ENCODE data around the gene SEPTIN1. TPM values are rescaled to one million over a fixed set of nuclear protein-coding genes. Genes with fewer than 3 reads are reported as not detected.
A peak's percentile ranks its signal among the peaks of the same experiment; 100 is the strongest.

The SEPTIN1 gene
- total RNA-seq, 4 donors from 2014 or later = 0.65 TPM; not detected in 3

DNA sequence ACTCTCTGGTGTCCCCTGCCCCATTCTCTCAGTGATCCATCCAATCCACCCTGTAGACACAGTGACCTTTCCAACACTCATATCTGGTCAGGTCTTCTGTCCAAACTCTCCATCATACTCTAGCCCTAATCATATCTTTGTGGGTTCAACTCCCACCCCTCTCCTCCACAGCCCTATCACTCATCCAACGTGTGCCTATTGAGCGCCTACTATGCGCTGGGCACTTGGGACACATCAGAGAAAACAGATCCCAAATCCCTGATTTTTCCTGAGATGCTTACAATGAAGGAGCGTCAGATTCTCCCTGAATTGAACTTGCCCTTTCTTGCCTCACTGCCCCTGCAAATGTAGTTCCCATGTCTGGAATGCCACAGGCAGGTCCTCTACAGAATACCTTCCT is 45.7 kb upstream of the SEPTIN1 start:
- in situ Hi-C loops (cut with MboI; ENCODE audit: low sequenced_read_pairs in 4 of 4) = loop anchor here in 1 of 4 donors (25.0 kb wide), 1 partner anchor 209 kb away; no protein-coding TSS in a partner anchor
- DNase-seq = no peak
- Histone ChIP-seq H3K4me3 (no peak overlapping the region), H3K4me1 (peaks cover 12 to 13% of the 10 kb centered on the region in 2 donors), H3K36me3 (peaks cover 0 to 24% of the 10 kb centered on the region in 2 donors), H3K27me3 (no peaks in the 10 kb centered on the region), H3K9me3 (no peaks in the 10 kb centered on the region), H3K27ac (no peak overlapping the region)
- intact Hi-C loops (cut with DNase I; ENCODE audit: low total_unique reads) = no loop called here
- no peak for ATAC-seq
- no peak for TF ChIP-seq POLR2A (IDR thresholded peaks at IDR 0.05)
- TF ChIP-seq, protein P1, sequence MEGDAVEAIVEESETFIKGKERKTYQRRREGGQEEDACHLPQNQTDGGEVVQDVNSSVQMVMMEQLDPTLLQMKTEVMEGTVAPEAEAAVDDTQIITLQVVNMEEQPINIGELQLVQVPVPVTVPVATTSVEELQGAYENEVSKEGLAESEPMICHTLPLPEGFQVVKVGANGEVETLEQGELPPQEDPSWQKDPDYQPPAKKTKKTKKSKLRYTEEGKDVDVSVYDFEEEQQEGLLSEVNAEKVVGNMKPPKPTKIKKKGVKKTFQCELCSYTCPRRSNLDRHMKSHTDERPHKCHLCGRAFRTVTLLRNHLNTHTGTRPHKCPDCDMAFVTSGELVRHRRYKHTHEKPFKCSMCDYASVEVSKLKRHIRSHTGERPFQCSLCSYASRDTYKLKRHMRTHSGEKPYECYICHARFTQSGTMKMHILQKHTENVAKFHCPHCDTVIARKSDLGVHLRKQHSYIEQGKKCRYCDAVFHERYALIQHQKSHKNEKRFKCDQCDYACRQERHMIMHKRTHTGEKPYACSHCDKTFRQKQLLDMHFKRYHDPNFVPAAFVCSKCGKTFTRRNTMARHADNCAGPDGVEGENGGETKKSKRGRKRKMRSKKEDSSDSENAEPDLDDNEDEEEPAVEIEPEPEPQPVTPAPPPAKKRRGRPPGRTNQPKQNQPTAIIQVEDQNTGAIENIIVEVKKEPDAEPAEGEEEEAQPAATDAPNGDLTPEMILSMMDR (IDR thresholded peaks at IDR 0.05 in 4 of 5, conservative IDR thresholded peaks at IDR 0.05 in 1 of 5) = no peak

DNA sequence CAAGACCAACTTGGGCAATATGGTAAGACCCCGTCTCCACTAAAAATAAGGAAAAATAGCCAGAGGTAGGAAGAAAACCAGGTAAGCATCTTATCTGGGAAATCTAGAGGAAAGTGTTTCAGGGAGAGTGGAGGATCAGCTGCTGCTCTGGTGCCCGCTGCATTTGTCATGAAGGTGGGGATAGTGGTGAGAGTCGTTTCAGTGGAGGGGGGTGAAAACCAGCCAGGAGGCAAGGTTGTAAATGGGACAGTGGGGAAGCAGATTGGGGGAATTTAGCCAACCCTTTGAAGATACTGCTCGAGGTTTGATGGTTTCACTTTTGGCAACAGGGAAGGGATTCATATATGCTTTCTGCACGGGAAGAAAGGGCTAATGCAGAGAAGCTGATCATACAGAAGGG is 38.6 kb upstream of the SEPTIN1 start:
- Histone ChIP-seq H3K4me1 (peaks cover 6 to 8% of the 10 kb centered on the region in 2 donors), H3K4me3 (no peak overlapping the region), H3K27me3 (no peaks in the 10 kb centered on the region), H3K9me3 (no peaks in the 10 kb centered on the region), H3K36me3 (peaks cover 0 to 32% of the 10 kb centered on the region in 2 donors), H3K27ac (no peak overlapping the region)
- TF ChIP-seq, protein P1 (IDR thresholded peaks at IDR 0.05 in 4 of 5, conservative IDR thresholded peaks at IDR 0.05 in 1 of 5) = no peak
- TF ChIP-seq POLR2A (IDR thresholded peaks at IDR 0.05) = no peak
- ATAC-seq (no peak), DNase-seq (no peak)
- in situ Hi-C loops (cut with MboI; ENCODE audit: low sequenced_read_pairs in 4 of 4) (loop anchor here in 2 of 4 donors (25.0 kb wide), 2 partner anchors 309 to 359 kb away; partner anchors contain the start of genes ALDOA (in 1 of the 2), GDPD3 (in 1 of the 2) and MAPK3 (in 1 of the 2)), intact Hi-C loops (cut with DNase I; ENCODE audit: low total_unique reads) (no loop called here)

DNA sequence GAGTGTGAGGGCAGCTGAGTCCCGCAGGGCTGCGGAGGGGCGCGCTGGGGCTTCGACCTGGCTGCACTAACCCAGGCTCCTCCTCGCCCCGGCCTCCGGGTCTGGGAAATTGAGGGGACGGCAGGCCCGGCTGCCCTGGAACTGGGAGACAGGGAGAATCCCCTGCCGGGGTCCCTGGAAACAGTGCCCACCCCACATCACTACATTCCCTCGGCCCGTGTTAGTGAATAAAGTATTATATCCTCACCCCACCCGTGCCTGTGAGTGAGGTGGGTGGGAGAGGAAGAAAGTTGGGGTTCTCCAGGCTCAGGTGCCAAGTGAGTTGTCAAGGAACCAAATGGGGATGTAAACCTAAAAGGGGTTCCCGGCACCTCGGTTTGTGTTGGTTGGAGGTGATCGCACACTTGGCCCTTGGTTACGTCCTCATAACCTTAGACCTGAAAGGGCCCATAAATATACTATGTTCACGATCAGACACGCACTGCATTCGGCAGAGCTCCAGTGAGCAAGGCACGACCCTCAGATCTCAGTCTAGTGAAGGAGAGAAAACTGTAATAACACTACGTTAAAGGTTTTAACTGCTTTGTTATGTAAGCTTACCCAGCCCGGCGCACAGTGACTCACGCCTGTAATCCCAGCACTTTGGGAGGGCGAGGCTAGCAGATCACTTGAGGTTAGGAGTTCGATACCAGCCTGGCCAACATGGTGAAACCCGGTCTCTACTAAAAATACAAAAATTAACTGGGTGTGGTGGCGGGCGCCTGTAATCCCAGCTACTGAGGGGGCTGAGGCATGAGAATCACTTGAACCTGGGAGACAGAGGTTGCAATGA is 36.2 kb upstream of the SEPTIN1 start:
- in situ Hi-C loops (cut with MboI; ENCODE audit: low sequenced_read_pairs in 4 of 4) = loop anchor here in 2 of 4 donors (25.0 kb wide), 2 partner anchors 306 to 356 kb away; partner anchors contain the start of genes ALDOA (in 1 of the 2), GDPD3 (in 1 of the 2) and MAPK3 (in 1 of the 2)
- Histone ChIP-seq H3K4me3 (peak overlapping the region; percentile 60 to 77 (median 66)), H3K9me3 (no peaks in the 10 kb centered on the region), H3K27me3 (no peaks in the 10 kb centered on the region), H3K36me3 (peaks cover 0 to 23% of the 10 kb centered on the region in 2 donors), H3K27ac (peak overlapping the region; percentile 93 to 99 (median 96)), H3K4me1 (peaks cover 8 to 14% of the 10 kb centered on the region in 2 donors)
- no peak for TF ChIP-seq POLR2A (IDR thresholded peaks at IDR 0.05)
- TF ChIP-seq, protein P1 (IDR thresholded peaks at IDR 0.05 in 4 of 5, conservative IDR thresholded peaks at IDR 0.05 in 1 of 5) = no peak
- ATAC-seq = no peak
- intact Hi-C loops (cut with DNase I; ENCODE audit: low total_unique reads) = loop anchor here (10.0 kb wide), 1 partner anchor 354 kb away; the partner anchor contains the start of gene ALDOA
- DNase-seq = no peak

DNA sequence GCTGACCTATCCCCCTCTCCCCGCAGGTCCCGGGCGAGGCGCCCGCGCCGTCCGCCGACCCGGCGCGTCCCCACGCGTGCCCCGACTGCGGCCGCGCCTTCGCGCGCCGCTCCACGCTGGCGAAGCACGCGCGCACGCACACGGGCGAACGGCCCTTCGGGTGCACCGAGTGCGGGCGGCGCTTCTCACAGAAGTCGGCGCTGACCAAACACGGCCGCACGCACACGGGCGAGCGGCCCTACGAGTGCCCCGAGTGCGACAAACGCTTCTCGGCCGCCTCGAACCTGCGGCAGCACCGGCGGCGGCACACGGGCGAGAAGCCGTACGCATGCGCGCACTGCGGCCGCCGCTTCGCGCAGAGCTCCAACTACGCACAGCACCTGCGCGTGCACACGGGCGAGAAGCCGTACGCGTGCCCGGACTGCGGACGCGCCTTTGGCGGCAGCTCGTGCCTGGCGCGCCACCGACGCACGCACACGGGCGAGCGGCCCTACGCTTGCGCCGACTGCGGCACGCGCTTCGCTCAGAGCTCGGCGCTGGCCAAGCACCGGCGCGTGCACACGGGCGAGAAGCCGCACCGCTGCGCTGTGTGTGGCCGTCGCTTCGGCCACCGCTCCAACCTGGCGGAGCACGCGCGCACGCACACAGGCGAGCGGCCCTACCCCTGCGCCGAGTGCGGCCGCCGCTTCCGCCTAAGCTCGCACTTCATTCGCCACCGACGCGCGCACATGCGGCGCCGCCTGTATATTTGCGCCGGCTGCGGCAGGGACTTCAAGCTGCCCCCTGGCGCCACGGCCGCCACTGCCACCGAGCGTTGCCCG is 35.4 kb upstream of the SEPTIN1 start:
- TF ChIP-seq, protein P1 (IDR thresholded peaks at IDR 0.05 in 4 of 5, conservative IDR thresholded peaks at IDR 0.05 in 1 of 5) = peak; percentile 12 to 42 (median 37)
- TF ChIP-seq POLR2A (IDR thresholded peaks at IDR 0.05) = peak; percentile 63 to 73
- Histone ChIP-seq H3K4me3 (peak overlapping the region; percentile 60 to 77 (median 66)), H3K27ac (peak overlapping the region; percentile 93 to 99 (median 96)), H3K4me1 (peaks cover 8 to 14% of the 10 kb centered on the region in 2 donors), H3K9me3 (no peaks in the 10 kb centered on the region), H3K36me3 (peaks cover 0 to 19% of the 10 kb centered on the region in 2 donors), H3K27me3 (no peaks in the 10 kb centered on the region)
- intact Hi-C loops (cut with DNase I; ENCODE audit: low total_unique reads) = loop anchor here (10.0 kb wide), 1 partner anchor 353 kb away; the partner anchor contains the start of gene ALDOA
- ATAC-seq (peak; percentile 84 to 86), DNase-seq (peak; percentile 67 to 85)
- in situ Hi-C loops (cut with MboI; ENCODE audit: low sequenced_read_pairs in 4 of 4) = loop anchor here in 2 of 4 donors (25.0 kb wide), 2 partner anchors 305 to 355 kb away; partner anchors contain the start of genes ALDOA (in 1 of the 2), GDPD3 (in 1 of the 2) and MAPK3 (in 1 of the 2)
